Ovary (tissue), 3 donors: ENCODE measurements around the gene COX8A.

ENCODE experiments used
- CTCF ChIP-seq, 3 donors: fragments of 450-650 bp in 2 of 3; fragments of 200-600 bp in 1 of 3; IDR thresholded peaks; one replicate each; pipeline versions ENCODE4 v1.5.1 to v1.8.0; 2016 to 2022; ENCODE audit warnings: antibody characterized with exemption in 3 of 3, mild to moderate bottlenecking in 1 of 3
- POLR2A ChIP-seq: fragments of 450-650 bp; IDR thresholded peaks from one replicate; pipeline ENCODE4 v1.6.1; 2017; ENCODE audit warnings: antibody characterized with exemption, mild to moderate bottlenecking, moderate library complexity
- donor health status: DM: no; HTN: no; CAD: no.

- TF ChIP-seq CTCF (IDR thresholded peaks at IDR 0.05) (no peak), POLR2A (no peak)
Measured at GRCh38 chr11:63993993-63994392, 19.6 kb downstream of the COX8A start.
